Activated gamma-delta T cell treated with Interleukin-2 at 50 U/mL for 16 hours (primary cell): ENCODE results near the gene TSEN34.
A peak's percentile ranks its signal among the peaks of the same experiment; 100 is the strongest.
"Not testable (repeated sequence)": the region's sequence is repeated elsewhere in the genome, so short reads cannot be mapped to it uniquely, and the experiment has no call there.

ENCODE experiments used
- DNase-seq: peaks from one replicate; pipeline ENCODE4 v3.0.0-alpha.2; 2020

The TSEN34 gene

DNA sequence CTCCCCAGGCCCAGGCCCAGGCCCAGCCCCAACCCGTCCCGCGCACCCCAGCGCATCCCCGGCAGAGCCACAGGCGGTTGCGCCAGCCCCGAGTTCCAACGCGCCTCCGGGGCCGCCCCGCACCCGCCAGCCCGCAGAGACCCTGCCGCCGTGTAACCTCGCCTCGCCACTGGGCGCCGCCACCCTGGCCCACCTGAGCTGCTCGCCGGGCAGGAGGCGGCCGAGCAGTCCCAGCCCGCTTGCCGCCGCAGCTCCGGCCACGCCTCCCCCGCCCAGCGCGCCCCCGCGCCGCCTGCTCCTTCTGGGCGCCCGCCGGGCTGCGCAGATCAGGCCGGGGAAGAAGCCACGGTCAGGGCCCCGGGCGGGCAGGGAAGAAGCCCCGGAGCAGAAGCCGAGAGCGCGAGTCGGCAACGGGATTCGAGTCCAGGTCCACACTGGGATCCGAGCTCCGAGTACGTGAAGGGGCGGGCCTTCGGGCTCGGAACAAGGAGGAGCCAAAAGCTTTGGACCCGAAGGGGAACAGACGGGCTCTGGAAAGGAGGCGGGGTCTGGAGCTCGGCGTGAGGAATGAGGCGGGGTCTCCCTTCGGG, 1.9 kb upstream of the TSEN34 start, which contains the start of gene MBOAT7:
TSS of gene MBOAT7 (minus strand) at position 436 of the 590 bp plus-strand sequence. CDS start 1,072 bp downstream, outside the sequence.
- no peak for DNase-seq

DNA sequence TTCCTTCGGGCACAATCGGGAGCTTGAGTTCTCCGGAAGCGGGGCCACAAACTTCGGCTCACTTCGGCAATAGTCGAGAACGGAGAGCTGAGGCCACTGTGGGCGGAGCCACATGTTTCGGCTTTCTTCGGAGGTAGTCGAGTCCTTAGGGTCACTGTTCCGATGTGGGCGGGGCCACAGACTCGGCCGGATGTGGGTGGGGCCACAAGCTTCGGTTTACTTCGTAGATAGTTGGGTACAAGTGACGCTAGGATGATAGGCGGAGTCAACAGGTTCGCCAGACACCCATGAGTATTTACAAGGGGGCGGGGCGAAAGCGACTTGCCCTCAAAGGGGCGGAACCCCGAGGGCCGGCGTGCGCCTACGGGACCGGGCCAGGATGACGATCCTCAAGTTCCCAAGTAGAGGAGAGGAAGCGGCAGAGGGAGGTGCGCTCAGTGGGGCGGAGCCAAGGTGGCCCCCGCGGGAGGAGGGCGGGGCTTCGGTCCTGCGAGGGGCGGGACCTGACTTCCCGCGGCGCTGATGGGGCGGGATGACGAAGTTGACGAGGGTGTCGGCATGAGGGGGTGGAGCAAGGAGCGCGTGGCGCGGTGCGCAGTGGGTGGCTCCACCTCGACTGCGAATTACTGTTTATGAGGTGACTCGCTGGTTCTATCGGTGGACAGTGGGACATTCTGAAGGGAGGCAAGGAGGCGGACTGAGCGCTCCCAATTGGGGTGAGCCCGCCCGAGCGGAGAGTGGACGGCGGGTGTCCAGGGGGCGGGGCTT, 1.2 kb upstream of the TSEN34 start:
- DNase-seq: peak; percentile 100

DNA sequence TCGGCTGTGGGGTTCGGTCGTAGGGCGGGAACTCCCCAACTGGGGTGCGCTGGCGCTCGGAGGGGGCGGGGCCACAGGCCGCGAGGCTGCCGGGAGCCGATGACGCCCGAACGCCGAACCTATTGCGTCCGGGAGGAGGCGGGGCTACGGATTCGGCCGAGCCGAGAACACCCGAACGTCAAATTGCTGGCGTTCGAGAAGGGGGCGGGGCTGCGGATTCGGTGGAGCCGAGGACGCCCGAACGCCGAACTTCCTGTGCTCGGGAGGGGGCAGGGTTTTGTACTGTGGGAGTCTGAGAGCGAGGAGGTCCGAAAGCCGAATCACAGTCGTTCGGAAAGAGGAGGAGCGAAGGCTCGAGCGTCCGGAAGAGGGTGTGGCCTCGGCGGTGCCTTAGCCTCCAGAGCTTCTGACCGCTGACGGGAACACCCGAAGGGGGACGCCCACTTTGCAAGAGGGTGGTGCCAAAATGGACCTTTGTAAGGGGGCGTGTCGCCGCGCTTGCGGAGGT, 551 bp upstream of the TSEN34 start:
- peak; percentile 100 for DNase-seq

DNA sequence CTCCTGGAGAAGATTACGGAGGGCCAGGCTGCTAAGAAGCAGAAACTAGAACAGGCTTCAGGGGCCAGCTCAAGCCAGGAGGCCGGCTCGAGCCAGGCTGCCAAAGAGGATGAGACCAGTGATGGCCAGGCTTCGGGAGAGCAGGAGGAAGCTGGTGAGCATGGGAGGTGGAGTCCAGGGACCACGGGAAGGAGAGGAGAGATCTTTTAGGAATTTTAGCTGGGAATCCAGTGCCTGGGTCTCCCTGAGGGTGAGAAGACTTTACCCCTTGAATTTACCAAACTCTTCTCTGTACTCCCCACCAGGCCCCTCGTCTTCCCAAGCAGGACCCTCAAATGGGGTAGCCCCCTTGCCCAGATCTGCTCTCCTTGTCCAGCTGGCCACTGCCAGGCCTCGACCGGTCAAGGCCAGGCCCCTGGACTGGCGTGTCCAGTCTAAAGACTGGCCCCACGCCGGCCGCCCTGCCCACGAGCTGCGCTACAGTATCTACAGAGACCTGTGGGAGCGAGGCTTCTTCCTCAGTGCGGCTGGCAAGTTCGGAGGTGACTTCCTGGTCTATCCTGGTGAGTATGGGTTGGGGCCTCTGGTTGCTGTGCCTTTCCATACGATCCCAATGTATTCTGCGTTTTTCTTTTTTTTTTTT, 824 bp downstream of the TSEN34 start:
- DNase-seq: no peak

DNA sequence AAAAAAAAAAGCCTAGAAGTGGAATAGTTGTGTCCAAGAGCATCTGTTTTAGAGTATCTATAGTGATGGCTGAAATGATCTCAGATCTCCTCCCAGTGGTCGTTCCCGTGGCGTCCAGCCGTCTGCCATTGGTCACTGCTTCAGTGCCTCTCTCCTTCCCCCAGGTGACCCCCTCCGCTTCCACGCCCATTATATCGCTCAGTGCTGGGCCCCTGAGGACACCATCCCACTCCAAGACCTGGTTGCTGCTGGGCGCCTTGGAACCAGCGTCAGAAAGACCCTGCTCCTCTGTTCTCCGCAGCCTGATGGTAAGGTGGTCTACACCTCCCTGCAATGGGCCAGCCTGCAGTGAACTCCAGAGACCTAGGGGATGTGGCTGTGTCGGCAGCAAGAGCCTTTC, 1.9 kb downstream of the TSEN34 start:
- no peak for DNase-seq

DNA sequence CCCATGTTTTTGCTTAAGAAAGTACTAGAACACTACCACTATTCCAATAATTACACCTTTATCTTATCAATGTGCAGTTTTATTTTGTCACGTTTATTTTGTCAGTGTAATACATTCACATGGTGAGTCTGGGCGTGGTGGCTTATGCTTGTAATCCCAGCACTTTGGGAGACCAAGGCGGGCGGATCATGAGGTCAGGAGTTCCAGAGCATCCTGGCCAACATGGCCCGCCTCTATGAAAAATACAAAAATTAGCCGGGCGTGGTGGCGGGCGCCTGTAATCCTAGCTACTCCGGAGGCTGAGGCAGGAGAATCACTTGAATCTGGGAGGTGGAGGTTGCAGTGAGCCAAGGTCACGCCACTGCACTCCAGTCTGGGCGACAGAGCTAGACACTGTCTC, 3.4 kb downstream of the TSEN34 start:
- DNase-seq: not testable (repeated sequence)

DNA sequence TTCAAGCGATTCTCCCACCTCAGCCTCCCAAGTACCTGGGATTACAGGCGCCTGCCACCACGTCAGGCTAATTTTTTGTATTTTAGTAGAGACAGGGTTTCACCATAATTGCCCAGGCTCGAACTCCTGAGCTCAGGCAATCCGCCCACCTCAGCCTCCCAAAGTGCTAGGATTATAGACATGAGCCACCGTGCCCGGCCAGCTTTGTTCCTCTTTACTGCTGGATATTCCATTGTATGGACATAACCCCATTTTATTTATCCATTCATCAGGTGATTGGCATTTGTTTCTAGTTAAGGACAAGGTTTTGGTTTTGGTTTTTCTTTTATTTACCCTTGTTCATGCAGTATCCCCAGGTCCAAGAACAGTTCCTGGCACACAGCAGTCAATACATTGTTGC, 5.4 kb downstream of the TSEN34 start:
- no peak for DNase-seq

DNA sequence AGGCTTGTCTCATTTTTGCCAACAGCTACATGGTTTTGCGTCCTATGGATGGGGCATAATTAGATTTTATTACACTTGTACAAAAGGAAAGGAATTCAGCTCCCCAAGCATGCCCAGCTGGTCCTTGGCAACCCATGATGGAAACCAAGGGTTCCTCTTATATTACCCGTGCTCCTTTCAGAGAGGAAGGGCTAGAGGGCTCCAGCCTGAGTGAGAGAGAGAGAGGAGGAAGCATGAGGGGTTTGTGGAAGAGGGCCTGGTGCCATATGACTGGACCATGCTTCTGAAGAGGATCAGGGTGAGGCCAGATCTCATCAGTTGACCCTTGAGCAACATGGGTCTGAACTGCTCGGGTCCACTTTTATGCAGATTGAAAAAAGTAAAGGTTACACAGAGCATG, 6.0 kb downstream of the TSEN34 start:
- DNase-seq: no peak

DNA sequence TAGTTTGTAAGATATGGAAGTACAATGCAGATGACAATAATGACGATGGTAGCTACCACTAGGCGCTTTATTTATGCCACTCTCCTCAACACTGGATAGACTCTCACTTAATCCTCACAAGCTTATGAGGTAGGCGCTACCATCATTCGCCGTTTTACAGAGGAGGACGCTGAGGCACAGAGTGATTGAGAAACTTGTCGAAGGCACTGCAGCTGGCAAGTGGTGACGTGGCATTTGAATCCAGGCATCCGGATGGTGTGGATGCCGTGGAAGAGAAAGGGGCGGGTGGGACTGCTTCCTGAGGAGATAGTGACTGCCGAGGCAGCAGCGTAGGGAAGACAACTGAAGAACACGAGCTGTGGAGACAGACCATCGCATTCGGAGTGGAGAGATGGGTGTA, 8.3 kb downstream of the TSEN34 start:
- DNase-seq: no peak

DNA sequence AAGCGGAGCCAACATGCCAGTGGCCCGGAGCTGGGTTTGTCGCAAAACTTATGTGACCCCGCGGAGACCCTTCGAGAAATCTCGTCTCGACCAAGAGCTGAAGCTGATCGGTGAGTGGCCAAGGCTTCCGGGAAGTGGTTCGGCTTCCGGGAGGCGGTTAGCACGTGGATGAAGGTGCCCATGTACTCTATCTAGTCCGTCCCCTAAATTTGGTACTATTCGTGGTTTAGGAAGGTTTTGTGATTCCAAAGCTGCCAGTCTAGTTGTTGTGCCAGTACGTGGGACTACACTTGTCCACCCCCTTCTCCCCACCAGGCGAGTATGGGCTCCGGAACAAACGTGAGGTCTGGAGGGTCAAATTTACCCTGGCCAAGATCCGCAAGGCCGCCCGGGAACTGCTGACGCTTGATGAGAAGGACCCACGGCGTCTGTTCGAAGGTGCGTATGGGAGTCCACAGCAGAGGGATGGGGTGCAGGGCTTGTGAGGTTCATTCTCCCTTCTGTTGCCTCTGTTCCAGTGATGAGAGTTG, 10.1 kb downstream of the TSEN34 start:
- DNase-seq: no peak

DNA sequence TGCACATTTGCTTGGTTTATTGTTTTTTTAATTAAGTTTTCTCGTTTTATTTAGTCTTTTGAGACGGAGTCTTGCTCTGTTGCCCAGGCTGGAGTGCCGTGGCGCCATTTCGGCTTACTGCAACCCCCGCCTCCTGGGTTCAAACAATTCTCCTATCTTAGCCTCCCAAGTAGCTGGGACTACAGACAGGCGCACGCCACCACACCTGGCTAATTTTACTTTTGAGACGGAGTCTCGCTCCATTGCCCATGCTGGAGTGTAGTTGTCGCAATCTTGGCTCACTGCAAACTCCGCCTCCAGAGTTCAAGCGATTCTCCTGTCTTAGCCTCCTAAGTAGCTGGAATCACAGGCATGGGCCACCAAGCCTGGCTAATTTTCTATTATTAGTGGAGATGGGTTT, 10.9 kb downstream of the TSEN34 start:
- no peak for DNase-seq

DNA sequence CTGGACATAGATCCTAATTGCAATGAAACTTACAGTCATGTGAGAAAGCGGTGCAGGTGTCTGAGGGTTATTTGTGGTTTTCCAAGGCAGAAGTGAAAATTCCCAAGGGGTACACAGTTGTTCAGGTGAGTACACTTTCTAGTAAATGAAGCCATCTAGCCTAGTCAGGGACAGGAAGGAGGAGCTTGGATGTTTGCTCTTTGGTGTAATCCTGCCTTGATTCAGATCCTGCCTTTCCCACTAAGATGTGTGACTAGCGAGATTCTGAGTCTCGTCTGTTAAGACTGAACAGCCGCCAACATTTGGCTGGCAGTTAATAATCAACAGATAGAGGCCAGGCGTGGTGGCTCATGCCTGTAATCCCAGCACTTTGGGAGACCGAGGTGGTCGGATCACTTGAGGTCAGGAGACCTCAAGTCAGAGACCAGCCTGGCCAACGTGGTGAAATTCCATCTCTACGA, 12.1 kb downstream of the TSEN34 start:
- no peak for DNase-seq

DNA sequence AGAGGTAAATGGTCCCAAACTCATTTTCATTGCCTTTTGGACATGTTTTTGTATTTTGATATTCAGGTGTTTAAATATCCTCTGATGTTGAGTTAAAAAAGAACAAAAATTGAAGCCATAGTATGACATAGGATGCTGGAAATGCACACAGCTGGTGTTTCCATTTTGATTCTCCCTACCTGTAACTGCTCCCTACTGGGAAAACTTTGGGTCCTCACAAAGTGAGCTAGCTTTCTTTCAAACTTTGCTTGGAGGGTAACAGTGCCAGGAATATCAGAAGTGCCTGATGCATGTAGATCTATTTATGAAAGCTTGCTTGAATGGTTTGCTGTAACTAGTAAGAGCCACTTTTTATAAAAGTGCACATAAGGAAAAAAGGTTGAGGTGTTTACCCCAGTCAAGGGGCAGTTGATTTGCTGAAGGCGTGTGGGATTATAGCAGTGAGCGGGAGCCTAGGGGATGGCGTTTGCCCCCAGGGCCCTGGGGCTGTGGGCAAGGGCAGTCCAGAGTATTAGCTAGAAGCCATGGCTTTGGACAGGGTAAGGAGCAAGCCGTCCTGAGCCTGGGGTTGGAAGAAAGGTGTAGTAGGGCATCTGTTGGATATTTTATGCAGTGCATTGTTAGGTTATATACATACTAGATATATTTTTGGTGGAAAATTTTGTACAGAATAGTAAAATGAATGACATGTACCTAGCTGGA, 13.8 kb downstream of the TSEN34 start:
- no peak for DNase-seq

DNA sequence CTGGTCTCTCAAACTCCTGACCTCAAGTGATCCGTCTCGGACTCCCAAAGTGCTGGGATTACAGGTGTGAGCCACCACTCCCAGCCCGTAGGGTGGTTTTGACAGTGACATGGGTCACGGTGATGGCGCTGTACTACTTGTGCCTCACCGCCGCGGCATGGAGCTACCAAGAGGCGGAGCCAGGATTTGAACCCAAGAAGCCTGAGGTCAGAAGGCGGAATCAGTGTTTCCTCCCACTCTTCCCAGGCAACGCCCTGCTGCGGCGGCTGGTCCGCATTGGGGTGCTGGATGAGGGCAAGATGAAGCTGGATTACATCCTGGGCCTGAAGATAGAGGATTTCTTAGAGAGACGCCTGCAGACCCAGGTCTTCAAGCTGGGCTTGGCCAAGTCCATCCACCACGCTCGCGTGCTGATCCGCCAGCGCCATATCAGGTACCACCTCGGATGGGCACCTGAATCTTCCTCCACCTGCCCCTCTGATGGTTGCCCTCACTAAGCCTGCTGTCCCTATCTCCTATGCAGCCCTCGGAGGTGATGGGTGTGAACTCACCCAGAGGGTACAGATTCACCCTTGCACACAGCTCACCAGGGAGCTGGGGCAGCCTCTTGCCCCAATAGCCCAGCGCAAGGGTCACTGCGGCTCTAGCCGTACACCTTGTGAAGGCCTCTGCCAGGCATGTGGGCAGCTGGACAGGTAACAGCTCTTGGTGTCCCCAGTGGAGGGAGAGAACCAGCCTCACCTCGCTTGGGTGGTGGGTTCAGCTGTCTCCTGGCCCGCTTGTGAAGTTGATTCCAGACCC, 15.1 kb downstream of the TSEN34 start:
- DNase-seq: no peak

DNA sequence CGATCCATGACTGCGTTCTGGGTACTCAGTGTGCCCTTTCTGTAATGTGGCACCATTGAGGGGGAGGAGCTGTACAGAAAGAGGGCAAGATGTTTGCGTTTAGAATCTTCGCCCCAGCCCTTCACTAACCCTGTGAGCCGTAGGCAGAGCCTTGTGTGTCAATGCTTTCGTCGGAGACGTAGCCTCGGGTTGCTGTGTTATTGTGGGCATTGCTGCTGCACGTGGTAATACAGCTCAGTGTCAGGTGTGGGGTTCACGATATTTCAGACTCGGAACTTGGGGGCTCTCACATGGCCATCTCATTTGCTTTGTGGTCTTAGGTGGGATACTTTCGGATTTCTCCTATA, 15.7 kb downstream of the TSEN34 start:
- no peak for DNase-seq

DNA sequence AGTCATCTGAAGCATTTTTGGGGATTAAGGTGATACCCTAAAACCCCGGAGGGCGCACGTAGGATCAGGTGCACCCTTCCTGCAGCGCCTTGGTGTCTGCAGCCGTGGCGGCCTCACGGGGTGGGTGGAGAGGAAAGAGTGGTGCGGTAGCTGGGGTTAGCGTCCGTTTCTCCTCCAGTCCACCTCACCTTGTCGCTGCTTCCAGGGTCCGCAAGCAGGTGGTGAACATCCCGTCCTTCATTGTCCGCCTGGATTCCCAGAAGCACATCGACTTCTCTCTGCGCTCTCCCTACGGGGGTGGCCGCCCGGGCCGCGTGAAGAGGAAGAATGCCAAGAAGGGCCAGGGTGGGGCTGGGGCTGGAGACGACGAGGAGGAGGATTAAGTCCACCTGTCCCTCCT, 16.1 kb downstream of the TSEN34 start:
- DNase-seq: not testable (repeated sequence)

DNA sequence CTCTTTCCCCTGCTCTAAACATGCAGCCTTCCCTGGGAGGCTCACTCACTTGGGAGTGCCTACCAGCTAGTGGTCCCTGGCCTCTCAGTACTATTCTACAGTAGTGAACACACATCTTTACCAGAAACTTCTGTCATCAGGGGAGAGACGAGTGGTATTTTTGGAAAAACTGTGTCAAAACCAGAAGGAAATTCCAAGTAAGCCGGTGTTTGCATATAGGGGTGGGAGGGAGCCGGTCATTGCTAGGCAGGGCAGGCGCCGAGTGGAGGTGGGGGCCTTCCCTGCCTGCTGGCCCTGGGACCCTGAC, 16.5 kb downstream of the TSEN34 start:
- DNase-seq: no peak

DNA sequence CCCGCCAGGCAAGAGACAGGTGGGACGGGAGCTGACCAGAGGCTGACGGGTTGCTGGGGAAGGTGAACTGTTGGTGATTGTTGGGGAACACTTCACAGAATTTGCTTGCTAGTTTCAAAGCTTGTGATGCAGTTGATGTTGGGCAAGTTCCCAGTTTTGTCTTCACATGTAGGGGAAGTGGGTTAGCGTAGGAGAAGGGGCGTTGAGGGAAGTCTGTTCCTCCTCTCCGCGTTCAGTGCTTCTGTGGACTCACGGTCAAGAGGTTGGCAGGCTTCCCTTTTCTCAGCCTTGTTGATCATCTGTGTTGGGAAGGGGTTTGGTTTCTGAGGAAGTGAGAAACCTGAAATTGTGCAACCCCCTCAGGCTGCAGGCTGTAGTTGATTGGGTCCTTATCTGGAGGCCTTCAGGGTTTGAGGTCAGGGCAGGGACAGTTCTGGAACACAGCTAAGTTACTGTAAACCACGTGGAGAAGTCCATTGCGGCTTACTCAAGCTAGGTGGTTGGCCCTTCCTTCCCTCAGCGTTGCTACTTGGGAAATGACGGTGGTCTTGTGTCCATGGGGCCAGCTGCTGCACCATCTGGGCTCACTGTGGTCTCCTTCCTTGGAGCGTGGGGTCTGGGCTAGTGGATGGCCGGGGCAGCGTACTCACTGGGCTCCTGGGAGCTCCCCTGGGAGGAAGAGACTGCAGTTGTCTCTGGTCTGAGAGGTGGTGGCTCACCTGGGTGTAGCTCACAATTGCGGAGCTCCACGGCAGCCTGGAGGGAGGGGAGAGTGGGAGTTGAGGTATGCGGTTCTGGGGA, 17.1 kb downstream of the TSEN34 start:
- DNase-seq: no peak

DNA sequence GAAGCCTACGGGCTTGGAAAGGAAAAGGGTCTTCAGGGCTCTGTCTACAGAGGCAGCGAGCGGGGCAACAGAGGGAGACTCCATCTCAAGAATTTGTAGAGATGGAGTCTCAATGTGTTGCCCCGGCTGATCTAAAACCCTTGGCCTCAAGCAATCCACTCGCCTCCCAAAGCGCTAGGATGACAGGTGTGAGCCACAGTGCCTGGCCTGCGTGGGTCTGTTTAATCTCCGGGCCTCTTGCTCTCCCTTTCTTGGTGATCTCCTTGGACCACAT, 17.6 kb downstream of the TSEN34 start:
- no peak for DNase-seq

DNA sequence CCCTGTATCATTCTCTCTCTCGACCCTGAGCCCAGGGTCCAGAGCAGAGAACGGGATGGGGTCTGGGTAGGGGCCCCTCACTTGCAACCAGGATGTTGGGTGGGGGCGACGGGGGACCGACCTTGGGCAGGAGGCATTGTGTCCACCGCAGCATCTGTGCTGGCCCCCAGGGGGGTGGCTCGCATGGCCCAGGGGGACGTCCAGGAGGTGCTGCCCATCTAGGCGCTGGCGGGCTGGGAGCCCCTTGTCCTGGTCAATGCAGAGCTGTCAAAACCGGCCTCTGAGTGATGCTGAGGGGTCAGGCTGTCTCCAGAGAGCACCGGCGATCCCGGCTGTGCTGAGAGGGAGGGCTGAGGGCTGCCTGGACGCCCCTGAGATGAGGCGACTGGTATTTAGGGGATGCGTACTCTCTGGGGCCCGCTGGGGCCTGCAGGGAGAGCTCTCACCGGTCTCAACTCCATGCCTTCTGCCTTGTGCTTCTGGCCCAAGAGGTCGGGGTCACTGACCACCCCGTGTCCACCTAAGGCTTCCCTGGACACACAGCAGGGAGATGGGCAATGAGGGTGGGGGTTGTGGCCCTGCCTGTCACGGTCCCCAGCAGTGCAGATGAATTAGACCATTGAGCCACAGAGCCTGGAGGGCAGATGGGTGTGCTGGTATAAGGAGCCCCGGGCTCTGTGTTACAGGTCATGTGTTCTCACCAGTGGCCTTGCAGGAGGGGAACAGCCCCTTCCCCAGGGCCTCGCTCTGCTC, 18.1 kb downstream of the TSEN34 start:
- no peak for DNase-seq
